SU-DHL-6 (cell line): ENCODE results near the gene AGO4.

Experiments
- CTCF ChIP-seq: fragments of 200-600 bp; sonication (generic); IDR thresholded peaks from one replicate; pipeline ENCODE4 v1.5.1; 2017; ENCODE audit warnings: antibody characterized with exemption, mild to moderate bottlenecking, low read length, moderate library complexity; ENCODE audit not compliant: insufficient read depth, poor library complexity, severe bottlenecking
- EZH2phosphoT487 ChIP-seq: fragments of 200-600 bp; sonication (generic), shearing (Covaris generic); conservative IDR thresholded peaks from 2 replicates; pipeline ENCODE4 v1.6.1; 2018; ENCODE audit warnings: mild to moderate bottlenecking, antibody characterized with exemption, low read length, moderate library complexity, mixed read lengths

- no peak for TF ChIP-seq CTCF
- no peak for TF ChIP-seq EZH2phosphoT487
These were observed 12.5 kb upstream of the AGO4 start for GRCh38 chr1:35795295-35795694.
